CMK (cell line): ENCODE measurements around the gene ARRB1.
"Not testable (repeated sequence)": the region's sequence is repeated elsewhere in the genome, so short reads cannot be mapped to it uniquely, and the experiment has no call there.

Experiments
- DNase-seq: peaks from one replicate; pipeline ENCODE4 v3.0.0-alpha.2; 2010; ENCODE audit warnings: low read depth

ARRB1 gene

DNA sequence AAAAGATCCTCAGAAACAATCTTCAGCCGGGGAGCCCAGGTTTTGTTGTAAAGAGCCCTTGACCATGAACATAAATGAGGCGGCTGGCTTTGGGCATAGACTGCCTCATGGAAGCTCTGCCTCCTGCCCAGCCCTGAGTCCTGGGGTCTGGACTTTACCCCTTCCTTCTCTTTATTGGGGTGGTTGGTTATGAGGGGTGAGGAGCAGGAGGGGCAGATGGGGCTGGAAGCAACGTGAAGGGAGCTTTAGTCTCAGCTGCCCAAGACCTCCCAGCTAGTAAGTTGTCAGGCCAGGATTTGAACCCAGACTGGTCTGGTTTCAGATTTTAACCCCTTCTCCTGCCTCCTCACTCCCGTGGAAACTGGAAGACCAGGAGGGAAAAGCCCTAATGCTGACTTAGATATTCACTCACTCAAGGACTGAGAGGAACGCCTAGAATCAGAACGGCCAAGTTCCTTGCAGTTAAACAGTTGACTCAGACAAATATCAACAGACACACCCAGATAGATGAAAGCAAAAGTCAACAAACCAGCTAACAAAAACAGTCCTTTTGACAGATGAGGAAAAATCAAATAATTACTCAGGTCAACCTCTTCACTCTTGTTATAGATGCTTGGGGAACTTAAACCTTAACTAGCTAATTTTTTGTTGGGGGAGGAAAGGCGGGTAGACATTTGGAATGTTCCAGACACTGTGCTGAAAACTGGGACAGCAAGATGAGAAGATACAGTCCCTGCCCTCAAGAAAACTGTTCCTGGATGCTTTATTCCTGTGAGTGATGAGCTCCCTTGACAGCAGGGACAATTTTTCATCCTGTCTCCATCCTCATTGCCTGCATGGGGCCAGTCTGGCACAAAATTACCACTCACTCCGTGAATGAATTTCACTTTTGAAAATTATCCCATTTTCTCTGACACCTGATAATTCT lies 20.8 kb upstream of the ARRB1 start:
- no peak for DNase-seq

DNA sequence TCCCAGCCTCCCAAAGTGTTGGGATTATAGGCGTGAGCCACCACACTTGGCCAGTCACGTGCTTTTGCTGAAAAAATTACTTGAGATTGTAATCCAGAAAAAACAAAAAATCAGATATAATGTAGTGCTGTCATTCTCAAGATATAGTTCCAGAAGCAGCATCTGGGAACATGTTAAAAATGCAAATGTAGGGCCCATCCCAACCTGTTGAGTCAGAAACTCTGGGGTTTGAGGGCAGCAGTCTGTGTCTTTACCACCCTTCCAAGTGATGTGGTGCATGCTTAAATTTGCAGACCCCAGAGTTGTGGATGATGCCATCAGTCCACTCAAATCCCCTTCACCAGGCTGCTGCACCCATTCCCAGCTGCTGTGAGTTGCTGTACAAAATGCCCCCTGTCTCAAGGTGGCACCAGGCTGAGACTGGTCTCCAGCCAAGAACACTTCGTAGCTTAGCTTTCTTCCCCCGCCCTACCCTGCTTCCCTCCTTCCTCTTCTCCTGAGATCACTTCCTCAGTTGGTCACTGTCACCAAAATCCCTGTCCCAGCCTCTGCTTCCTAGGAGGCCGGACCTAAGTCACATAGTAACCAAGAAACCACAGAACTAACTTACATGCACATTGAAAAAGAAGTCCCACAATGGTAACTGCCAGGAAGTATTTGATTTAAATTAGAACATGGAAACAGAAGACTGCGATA lies 18.2 kb upstream of the ARRB1 start:
- DNase-seq = peak; percentile 79

DNA sequence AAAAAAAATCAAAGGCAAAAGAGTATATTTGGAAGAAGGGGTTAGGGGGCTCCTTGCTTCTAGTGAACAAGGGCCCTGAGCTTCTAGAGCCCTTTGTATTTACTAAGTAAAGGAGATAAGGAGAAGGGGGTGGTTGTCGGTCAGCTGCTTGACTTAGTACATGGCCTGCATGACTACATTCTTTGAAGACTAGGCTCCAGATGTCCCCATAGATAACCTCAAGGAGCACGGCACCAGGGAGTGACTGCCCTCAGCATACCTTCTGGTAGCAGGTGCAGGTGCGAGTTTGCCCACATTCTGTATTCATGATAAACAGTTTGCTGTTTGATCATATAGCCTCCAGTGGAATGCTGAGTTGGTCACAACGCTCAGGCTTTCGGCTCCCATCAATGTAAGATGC lies 15.4 kb upstream of the ARRB1 start:
- DNase-seq = not testable (repeated sequence)

DNA sequence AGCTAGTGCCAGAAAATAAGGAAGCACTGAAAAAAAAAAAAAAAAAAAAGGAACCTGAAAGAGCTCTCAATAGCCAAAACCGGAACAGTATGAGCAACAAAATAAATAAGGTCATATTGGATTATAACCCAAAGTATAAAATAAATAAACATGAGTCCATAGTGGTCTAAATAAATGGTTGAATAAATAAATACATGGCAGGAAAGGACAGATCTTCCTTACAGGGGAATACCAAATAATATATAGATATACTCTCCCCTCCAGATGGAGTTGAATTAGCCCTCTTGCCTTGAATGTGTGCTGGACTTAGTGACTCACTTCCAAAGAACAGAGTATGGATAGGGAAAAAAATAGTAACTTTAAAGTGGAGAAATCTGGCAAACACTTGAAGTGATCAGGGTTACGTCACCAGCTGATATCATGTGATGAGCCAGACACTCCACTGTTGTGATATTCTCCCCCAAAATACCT lies 14.3 kb upstream of the ARRB1 start:
- no peak for DNase-seq

DNA sequence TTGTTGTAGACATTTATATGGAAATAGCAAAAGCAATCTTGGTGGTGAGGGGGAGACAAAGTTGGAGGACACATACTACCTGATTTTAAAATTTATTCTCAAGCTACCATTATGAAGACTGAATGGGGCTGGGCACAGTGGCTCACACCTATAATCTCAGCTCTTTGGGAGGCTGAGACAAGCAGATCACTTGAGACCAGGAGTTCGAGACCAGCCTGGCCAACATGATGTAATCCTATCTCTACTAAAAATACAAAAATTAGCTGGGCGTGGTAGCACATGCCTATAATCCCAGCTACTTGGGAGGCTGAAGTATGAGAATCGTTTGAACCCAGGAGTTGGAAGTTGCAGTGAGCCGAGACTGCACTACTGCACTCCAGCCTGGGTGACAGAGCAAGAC lies 10.8 kb upstream of the ARRB1 start:
- DNase-seq = not testable (repeated sequence)

DNA sequence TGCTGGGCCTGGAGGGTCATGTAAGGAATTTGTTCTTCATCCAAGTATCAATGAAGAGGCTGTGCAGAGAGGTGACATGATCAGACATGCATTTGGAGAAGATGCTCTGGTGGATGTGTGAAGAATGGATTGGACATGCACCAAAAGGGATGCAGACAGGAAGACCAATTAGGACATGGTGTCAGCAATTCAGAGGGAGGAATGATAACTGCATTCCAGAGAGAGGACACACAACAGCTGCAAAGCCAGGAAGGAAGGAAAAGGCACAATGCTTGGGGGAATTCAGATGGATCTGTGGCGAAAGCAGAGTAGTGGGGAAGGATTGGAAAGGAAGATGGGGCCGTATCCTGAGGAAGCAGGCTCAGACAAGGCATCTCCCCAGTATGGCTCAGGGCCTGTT lies 5.2 kb upstream of the ARRB1 start:
- DNase-seq = no peak

DNA sequence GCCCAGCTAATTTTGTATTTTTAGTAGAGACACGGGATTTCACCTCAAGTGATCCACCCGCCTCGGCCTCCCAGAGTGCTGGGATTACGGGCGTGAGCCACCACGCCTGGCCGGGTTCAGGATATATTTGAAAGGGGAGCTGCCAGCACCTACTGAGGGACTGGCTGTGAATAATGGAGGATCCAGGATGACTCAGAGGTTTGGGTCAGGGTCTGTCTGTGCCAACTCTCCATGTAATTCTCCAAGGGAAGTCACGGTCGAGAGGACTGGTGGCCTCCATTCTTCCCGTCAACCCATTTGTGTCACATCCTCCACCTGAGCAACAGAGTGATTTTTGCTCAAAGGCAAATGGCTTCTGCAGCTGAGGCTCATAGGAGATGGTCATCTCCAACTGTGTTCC lies 3.6 kb upstream of the ARRB1 start:
- DNase-seq = no peak

DNA sequence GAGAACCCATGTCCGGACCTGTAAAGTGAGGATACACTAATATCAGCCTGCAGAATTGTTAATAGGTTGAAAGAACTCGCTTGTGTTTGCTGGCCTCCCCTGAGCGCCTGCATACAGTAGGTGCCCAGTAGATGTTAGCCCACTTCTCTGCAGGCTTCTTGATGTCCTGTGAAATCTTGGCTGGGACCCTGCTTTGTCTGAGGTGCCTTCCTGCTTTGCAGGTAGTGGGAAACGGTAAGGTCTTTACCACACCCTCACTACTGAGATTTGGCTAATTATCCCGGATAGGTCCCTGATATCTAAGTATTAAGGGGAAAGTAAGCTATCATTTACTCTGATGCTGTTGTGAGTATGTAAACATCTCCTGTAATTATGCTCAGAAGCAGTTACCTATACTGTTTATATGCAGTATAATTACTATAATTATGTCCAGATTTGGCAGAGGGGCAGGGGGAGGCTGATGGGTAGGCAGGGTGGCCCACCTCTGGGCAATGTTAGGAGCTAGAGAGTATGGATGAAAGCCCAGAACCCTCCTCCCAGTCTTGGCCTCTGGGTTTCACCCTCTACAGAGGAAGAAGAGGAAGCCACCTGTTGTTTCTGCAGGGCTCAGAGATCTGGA lies 1.2 kb upstream of the ARRB1 start:
- no peak for DNase-seq

DNA sequence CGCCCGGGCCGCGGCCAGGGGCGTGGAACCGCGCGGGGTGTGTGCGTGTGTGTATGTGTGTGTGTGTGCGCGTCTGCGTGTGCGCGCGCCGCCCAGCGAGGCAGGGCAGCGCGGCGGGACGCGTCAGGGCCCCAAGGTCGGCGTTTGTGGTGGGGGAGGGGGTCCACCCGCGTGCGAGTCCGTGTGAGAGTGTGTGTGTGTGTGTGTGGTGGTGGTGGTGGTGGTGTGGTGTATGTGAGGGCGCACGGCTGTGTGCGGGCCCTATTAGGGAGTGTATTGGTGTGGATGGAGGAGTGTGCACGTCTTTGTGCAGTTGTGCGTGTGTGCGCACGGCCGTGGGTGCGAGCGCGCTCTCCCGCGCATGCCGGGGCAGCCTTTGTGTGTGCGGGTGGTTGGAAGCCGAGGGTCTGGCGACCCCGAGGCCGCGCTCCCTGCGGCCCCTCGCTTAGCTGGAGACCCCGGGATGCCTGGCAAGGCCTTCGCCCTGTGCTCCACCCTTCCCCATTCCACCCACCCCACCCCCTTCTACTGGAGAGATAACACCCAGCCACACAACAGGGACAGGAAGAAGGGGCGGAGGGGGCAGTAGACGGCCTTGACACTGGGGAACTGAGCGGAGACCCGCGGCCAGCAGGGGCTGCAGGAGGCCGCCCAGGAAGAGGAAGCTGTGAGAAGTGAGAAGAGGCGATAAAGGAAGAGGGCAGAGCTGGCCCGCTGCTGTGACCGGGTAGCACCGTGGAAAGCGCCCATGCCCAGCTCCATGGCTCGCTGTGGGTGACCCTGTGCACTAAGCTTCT lies 528 bp upstream of the ARRB1 start:
- DNase-seq = peak; percentile 97

DNA sequence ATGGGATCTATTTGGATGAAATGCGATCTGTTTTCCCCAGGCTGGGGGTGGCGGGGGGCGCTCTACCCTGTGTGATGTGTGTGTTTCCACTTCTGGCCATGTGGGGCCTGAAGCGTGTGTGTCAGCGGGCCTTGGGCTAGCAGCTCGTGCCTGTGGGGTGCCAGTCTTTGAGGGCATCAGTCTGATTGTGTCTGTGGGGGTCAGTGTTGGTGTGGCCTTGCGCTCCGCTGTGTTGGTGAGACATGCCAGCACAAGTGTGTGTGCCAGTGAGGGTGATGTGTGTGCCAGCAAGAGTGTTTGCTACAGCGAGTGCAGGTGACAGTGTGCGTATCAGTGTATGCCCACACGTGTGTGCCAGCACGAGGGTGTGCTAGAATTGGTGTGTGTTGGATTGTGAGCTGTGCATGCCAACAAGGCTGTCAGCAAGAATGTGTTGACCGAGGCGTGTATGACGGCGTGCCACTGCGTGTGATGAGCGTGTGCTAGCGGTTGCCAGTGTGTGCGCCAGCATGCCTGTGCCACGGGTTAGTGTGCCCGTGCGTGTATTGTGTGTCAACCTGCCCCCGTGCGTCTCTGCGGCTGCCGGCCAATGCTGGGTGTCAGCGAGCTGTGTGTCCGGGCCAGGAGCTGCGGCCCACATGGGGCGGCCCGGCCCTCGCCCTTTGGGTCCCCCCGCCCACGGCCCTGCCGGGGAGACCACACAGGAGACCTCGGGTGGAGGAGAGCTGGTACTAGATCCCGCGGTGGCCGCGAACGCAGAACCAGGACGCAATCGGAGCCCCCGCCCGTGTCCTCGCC lies 519 bp downstream of the ARRB1 start:
- peak; percentile 61 for DNase-seq

DNA sequence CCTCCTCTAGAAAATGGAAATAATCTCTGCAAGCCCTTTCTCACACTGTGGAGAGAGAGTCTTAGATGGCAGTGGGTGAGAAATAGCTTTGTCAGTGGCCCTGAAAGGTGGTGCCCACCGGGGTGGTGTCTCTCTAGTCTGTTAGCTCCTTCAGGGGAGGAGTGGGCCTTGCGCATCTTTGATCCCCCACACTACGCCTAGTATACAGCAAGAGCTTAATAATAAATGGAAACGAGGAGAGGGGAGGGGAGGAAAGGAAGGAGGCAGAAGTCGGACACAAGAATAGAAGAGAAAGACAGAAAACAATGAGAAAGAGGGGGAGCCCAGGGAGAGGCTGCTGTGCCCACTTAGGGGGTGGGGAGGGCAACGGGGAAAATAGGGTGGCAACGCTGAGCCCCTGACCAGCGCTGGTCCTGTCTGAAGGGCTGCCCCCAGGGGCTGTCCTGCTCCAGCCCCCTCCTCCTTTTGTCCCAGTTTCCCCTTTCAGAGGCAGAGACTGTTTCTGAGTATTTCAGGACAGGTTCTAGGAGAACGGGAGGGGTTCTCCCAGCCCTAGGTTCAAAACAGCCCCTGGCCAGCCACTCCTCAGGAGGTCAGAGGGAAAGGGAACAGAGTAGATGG lies 1.2 kb downstream of the ARRB1 start:
- no peak for DNase-seq

DNA sequence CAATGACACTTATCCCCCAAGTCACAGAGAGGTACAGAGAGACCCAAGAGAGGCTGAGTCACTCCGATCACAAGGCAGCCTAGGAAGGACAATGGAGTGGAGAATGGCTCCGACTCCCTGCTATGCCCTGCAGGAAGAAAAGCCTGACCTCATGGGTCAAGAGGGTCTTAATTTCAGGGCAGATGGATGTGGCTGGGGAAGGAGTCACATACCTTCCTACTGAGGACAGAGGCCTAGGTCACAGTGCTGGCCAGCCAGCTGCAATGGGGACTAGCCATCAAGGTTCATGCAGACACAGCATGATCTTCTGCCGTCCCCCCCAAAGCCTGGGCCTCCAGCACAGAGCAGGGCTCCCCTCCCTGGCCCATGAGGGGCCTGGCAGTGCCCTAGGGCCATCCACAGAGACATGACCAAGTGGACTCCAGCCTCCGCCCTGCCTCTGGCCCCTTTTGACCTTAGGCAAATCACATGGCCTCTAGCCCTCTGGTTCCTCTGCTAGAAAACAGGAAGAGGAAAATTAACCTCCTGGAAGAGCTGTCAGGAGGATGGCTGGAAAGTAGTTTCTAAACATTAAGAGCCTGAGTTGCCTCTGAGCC lies 1.8 kb downstream of the ARRB1 start:
- no peak for DNase-seq

DNA sequence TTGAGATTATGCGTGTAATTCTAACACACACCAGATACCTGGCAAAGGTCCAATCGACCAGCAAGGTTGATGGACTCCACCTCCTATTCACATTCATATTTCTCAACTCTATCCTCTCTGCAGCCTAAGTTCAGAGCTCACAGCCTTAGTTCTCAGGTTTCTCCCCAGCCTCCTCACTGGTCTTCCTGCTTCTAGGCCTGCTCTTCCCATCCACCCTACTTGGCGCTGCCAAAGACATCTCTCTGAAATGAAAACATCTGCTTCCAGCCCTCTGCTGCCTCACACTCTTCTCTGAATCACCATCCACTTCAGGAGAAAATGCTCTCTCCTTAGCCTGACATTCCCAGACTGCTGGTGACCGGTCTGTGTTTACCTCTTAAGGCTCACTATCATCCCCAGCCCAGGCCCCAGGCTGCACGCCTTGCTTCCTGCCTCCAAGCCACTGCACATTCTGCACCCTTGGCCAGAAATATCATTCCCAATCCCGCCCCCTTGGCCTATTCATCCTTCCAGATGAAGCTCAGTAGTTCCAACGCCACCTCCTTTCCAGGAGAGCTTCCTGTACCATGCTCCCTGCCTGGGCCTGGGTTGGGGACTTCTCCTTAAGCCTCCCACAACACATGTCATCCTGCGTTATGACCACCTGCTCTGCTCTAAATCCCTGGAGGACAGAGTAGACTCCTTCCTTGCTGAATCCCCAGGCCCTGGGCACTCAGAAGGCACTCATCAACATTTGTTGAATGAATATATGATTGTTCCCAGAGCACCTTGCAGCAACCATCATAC lies 3.5 kb downstream of the ARRB1 start:
- peak; percentile 60 for DNase-seq

DNA sequence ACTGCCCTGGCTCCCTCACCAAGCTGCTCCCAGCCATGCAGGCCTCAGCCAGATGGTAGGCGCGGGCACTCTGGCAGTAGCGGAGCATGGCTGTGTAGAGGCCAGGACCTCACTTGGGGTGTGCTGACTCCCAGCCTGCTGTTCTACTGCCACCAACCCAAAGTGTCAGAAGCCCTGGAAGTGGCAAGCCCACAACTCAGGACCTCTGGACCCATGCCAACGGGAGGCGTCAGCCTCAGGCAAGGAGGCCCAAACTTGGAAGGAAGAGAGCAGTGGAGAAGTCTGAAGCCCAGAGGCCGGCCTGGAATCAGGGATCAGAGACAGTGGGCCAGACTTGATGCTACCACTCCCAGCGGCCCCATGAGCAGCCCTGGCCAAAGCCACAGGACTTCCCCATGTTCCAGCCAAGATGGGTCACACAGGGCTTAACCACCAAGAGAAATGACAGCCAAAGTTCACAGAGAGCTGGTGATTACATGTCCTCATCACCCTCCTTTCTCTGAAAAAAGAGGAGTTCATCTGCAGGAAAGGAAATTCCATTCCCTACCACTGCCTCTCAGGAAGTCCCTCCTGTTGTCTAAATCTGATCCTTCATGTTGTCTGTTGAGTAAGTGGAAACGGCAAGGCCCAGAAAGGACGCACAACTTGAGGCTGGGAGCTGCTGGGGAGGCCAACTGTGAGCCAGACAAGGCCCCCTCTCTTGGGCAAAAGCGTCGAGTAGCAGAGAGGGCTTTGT lies 4.4 kb downstream of the ARRB1 start:
- no peak for DNase-seq

DNA sequence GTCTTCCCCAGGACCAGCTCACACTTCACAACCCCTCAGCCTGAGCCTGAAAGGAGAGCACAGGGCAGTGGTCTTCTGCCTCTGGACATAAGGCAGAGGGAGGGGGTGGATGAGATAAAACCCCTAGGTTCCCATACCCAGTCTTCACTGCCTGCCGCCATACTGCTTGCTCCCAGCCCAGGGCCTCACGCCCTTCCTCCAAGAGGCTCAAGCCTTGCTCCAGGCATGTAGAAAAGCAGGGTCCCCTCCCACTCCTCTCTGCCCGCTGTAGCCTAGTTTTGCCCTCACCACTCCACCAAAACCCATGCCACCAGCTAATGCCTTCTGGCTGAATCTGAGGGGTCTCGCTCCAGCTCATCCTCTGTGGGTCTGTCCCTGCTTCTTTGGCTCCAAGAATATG lies 5.2 kb downstream of the ARRB1 start:
- DNase-seq = no peak

DNA sequence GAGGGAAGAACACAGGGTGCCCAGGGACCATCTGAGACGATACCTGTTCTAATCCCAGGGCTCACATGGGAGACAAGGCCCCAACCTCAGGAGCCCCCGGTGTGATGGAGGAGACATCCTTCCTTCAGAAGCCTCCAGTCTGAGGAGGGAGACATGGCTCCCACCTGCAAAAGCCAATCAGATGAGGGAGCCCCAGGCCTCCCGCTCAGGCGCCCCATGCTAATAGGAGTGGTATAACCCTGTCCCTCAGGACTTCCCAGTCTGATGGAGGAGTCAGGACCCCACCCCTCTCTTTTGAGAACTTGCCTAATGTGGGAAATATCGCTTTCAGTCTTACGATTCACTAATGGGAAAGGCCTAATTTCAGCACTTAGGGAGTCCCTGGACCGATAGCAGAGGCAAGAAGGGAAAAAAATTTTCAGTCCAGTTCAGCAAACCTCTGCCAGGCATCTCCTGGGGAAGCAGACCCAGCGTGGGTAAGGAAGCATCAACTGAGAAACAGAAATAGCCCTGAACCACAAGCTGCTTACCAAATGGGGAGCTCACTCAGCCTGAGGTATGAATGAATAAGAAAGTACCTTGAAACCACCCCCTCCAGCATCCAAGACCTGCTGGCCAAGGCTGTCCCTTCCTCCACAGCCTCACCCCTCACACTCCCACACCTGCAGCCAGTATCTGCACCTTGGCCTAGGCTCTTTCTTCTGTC lies 5.9 kb downstream of the ARRB1 start:
- DNase-seq = no peak

DNA sequence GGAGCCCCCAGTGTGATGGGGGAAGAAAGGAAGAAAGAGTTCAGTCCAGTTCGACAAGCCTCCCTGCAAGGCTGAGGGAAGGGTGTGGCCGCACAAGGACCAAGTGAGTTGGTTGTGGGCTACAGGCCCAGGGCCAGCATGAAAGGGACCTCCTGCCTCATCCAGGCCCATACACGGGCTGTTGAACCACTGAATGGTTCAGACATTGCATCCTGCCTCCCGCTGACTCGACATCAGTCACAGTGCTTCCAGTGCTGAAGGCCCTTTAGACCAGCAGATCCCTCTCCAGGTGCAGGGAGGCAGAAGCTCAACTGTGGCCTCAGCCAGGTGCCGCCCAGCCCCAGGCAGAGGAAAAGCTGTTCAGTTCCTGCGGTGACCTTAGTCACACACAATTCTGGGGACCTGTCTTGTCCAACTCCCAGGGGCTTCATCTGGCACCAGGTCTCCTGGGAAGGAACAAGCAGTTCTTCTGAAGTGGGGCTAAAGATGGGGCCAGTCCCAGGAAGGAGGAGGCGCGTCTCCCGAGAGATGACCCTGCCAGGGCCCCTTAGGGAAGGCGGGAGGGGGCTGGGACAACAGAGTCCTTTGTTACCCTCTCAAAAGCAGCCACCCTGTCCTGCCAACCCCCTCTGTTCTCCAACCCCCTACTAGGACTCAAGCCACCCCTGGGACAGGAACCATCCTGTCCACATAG lies 6.6 kb downstream of the ARRB1 start:
- no peak for DNase-seq

DNA sequence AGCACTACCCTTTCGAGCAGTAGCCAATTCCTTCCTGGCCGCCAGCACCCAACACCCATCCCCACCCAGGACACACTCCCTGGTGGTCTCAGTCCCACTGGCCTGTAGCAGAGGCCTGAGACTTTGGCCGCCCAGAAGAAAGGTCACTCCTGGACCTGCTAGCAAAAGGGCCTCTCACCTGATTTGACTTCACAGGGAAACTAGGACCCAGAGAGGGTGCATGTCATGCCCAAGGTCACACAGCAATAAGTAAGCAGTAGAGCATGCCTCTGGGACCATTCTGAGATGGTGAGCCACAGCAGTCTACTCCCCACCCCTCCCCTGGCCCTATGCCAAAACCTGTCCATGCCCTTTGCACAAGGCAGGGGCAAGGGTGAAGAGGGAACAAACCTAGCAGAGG lies 7.3 kb downstream of the ARRB1 start:
- no peak for DNase-seq
